Measurements from ENCODE around the gene INPP5A. TPM values are rescaled to one million over a fixed set of nuclear protein-coding genes. Genes with fewer than 3 reads are reported as not detected.
"Not testable (repeated sequence)": the region's sequence is repeated elsewhere in the genome, so short reads cannot be mapped to it uniquely, and the experiment has no call there.

INPP5A gene
- total RNA-seq, 4 donors from 2014 or later, result 16.9 to 58.2 (median 29.5) TPM

GRCh38 chr10:132820056-132820455 is 282.5 kb downstream of the INPP5A start:
- no peak for DNase-seq
- no peak overlapping the region for H3K4me3 ChIP-seq
- no peaks in the 10 kb centered on the region for H3K9me3 ChIP-seq
- H3K27me3 ChIP-seq, result peaks cover 0 to 41% (median 0%) of the 10 kb centered on the region in 4 donors
- WGBS, 2 donors, result 84 to 87% methylated on average over 10 to 13 of the region's 13 CpGs
- intact Hi-C loops (cut with DNase I), result no loop called here
- no peaks in the 10 kb centered on the region for H3K36me3 ChIP-seq
- no peak for TF ChIP-seq CTCF (IDR thresholded peaks at IDR 0.05)
- TF ChIP-seq POLR2A (IDR thresholded peaks at IDR 0.05), result no peak
- no peaks in the 10 kb centered on the region for H3K4me1 ChIP-seq
- H3K27ac ChIP-seq, result no peak overlapping the region

- intact Hi-C loops (cut with DNase I); H3K36me3 ChIP-seq; H3K27ac ChIP-seq; H3K4me1 ChIP-seq; DNase-seq; H3K4me3 ChIP-seq: not testable (repeated sequence)
- Histone ChIP-seq H3K27me3 (peaks cover 0 to 18% (median 0%) of the 10 kb centered on the region in 4 donors), H3K9me3 (peaks cover 0 to 21% (median 0%) of the 10 kb centered on the region in 3 donors)
- 80 to 93% methylated on average over 11 to 15 of the region's 34 CpGs for WGBS, 2 donors
Observed at GRCh38 chr10:132825783-132826523, 288.4 kb downstream of the INPP5A start.

- peaks cover 0 to 21% (median 0%) of the 10 kb centered on the region in 3 donors for H3K9me3 ChIP-seq
- WGBS, 2 donors, result 82 to 90% methylated on average over 10 of the region's 36 CpGs
- no peak for TF ChIP-seq CTCF (IDR thresholded peaks at IDR 0.05)
- TF ChIP-seq POLR2A (IDR thresholded peaks at IDR 0.05), result no peak
- H3K4me3 ChIP-seq, result no peak overlapping the region
- peaks cover 0 to 18% (median 0%) of the 10 kb centered on the region in 4 donors for H3K27me3 ChIP-seq
- DNase-seq, result no peak
- no peaks in the 10 kb centered on the region for H3K36me3 ChIP-seq
- no peak overlapping the region for H3K27ac ChIP-seq
- no peaks in the 10 kb centered on the region for H3K4me1 ChIP-seq
- intact Hi-C loops (cut with DNase I), result no loop called here
Observed at GRCh38 chr10:132826524-132827422, 289.2 kb downstream of the INPP5A start.

- Histone ChIP-seq H3K27ac (no peak overlapping the region), H3K4me1 (no peaks in the 10 kb centered on the region), H3K4me3 (no peak overlapping the region), H3K36me3 (no peaks in the 10 kb centered on the region), H3K27me3 (peaks cover 0 to 25% (median 0%) of the 10 kb centered on the region in 4 donors), H3K9me3 (peaks cover 0 to 21% (median 0%) of the 10 kb centered on the region in 3 donors)
- TF ChIP-seq POLR2A (IDR thresholded peaks at IDR 0.05) (no peak), CTCF (IDR thresholded peaks at IDR 0.05) (no peak)
- WGBS, 2 donors, result 76 to 85% methylated on average over 6 to 9 of the region's 13 CpGs
- intact Hi-C loops (cut with DNase I), result no loop called here
- no peak for DNase-seq
Observed at GRCh38 chr10:132827423-132827789, 289.8 kb downstream of the INPP5A start.

GRCh38 chr10:132827861-132828539 is 290.4 kb downstream of the INPP5A start:
- DNase-seq, result no peak
- H3K36me3 ChIP-seq, result no peaks in the 10 kb centered on the region
- H3K4me3 ChIP-seq, result no peak overlapping the region
- no peak overlapping the region for H3K27ac ChIP-seq
- TF ChIP-seq POLR2A (IDR thresholded peaks at IDR 0.05) (no peak), CTCF (IDR thresholded peaks at IDR 0.05) (no peak)
- WGBS, 2 donors, result 80 to 88% methylated on average over 29 of the region's 29 CpGs
- H3K9me3 ChIP-seq, result peaks cover 0 to 21% (median 0%) of the 10 kb centered on the region in 3 donors
- H3K4me1 ChIP-seq, result no peaks in the 10 kb centered on the region
- H3K27me3 ChIP-seq, result peaks cover 0 to 31% (median 0%) of the 10 kb centered on the region in 4 donors
- intact Hi-C loops (cut with DNase I), result no loop called here
